NCI-H460 (cell line): ENCODE results near the gene C16orf92. TPM values are rescaled to one million over a fixed set of nuclear protein-coding genes. Genes with fewer than 3 reads are reported as not detected.

Experiments
- DNase-seq: peaks from one replicate; pipeline ENCODE4 v3.0.0-alpha.2; 2016; ENCODE audit warnings: low read depth; ENCODE audit errors: extremely low read depth
- total RNA-seq: library from RNA; depleted of rRNA; stranded (reverse); fragments of >200 nt; shearing (Covaris generic); gene quantifications from 2 replicates; pipeline ENCODE4 v1.2.3, GENCODE V29; 2014

Gene C16orf92
- total RNA-seq, 1 experiment from 2014 or later, result not detected

- no peak for DNase-seq
Observed at GRCh38 chr16:29988346-29989075, 34.5 kb upstream of the C16orf92 start.

- no peak for DNase-seq
Observed at GRCh38 chr16:29989111-29989858, 33.7 kb upstream of the C16orf92 start.

- DNase-seq, result no peak
Observed at GRCh38 chr16:29990034-29990433, 33.0 kb upstream of the C16orf92 start.

GRCh38 chr16:29990883-29991570, 32.0 kb upstream of the C16orf92 start:
- DNase-seq, result no peak

GRCh38 chr16:29991571-29991904, 31.5 kb upstream of the C16orf92 start:
- no peak for DNase-seq

- no peak for DNase-seq
Observed at GRCh38 chr16:29992344-29992967, 30.5 kb upstream of the C16orf92 start.

GRCh38 chr16:29993191-29993902, 29.7 kb upstream of the C16orf92 start:
- DNase-seq, result no peak

- DNase-seq, result no peak
Observed at GRCh38 chr16:29993903-29994599, 28.9 kb upstream of the C16orf92 start.

- DNase-seq, result no peak
Observed at GRCh38 chr16:29994600-29995323, 28.2 kb upstream of the C16orf92 start.

GRCh38 chr16:29995324-29995910, 27.6 kb upstream of the C16orf92 start, which contains the start of gene HIRIP3:
TSS of gene HIRIP3 (minus strand) at chr16:29995617. CDS start at chr16:29995605, 12 bp downstream.
- peak; percentile 78 for DNase-seq

GRCh38 chr16:29995911-29996765, 26.9 kb upstream of the C16orf92 start, which contains the start of gene INO80E:
TSS of gene INO80E (plus strand) at chr16:29996241. CDS start at chr16:29996311, 70 bp downstream.
- DNase-seq, result peak; percentile 95

GRCh38 chr16:29996766-29997250, 26.2 kb upstream of the C16orf92 start:
- no peak for DNase-seq

- DNase-seq, result no peak
Observed at GRCh38 chr16:29999605-30000004, 23.4 kb upstream of the C16orf92 start.

- DNase-seq, result no peak
Observed at GRCh38 chr16:30000735-30001631, 22.0 kb upstream of the C16orf92 start.

- no peak for DNase-seq
Observed at GRCh38 chr16:30002614-30003346, 20.2 kb upstream of the C16orf92 start.
